ENCODE data around the gene ZNRD2.

ZNRD2 gene

DNA sequence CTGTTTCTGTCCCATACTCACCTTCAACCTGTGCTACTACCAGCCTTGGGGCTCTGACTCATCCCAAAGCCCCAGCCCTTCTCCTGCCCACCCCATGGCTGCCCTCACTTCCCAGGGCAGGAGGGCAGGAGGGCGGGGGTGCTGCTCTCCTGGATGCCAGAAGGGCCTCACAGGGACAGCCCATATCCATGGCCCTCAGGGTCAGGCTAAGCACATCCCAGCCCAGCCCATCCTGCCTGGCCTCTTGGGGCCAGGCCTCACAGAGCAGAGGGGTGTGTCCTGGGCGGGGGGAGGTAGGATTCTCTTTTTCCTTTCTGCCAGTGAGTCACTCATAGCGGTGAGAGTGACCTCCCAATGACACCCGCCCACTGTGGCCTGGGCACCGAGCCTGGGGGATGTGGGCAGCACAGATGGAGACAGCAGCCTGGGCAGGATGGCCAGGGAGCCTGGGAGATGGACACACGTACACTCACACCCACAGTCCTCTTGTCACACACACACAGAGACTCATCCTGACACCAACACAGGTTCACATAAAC lies 14.5 kb upstream of the ZNRD2 start:
- no peak overlapping the region for H3K27ac ChIP-seq (ENCODE audit: low read length)
- no peak overlapping the region for H2AFZ ChIP-seq (ENCODE audit: low read length)
- no peak for TF ChIP-seq EZH2 (optimal IDR thresholded peaks at IDR 0.05; ENCODE audit: low read depth, low read length)
- no peak for TF ChIP-seq EZH2phosphoT487 (IDR thresholded peaks at IDR 0.05; ENCODE audit: low read length)
- TF ChIP-seq, protein P1, sequence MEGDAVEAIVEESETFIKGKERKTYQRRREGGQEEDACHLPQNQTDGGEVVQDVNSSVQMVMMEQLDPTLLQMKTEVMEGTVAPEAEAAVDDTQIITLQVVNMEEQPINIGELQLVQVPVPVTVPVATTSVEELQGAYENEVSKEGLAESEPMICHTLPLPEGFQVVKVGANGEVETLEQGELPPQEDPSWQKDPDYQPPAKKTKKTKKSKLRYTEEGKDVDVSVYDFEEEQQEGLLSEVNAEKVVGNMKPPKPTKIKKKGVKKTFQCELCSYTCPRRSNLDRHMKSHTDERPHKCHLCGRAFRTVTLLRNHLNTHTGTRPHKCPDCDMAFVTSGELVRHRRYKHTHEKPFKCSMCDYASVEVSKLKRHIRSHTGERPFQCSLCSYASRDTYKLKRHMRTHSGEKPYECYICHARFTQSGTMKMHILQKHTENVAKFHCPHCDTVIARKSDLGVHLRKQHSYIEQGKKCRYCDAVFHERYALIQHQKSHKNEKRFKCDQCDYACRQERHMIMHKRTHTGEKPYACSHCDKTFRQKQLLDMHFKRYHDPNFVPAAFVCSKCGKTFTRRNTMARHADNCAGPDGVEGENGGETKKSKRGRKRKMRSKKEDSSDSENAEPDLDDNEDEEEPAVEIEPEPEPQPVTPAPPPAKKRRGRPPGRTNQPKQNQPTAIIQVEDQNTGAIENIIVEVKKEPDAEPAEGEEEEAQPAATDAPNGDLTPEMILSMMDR (IDR thresholded peaks at IDR 0.05; ENCODE audit: low read length), result no peak
- no peaks in the 10 kb centered on the region for H3K9me3 ChIP-seq (replicated peaks; ENCODE audit: insufficient read depth, low read length)
- no peak overlapping the region for H3K4me2 ChIP-seq (ENCODE audit: low read depth, low read length)
- no peaks in the 10 kb centered on the region for H3K79me2 ChIP-seq (ENCODE audit: low read length)
- DNase-seq, result no peak
- H4K20me1 ChIP-seq (ENCODE audit: insufficient read depth, low read length), result no peaks in the 10 kb centered on the region
- H3K4me1 ChIP-seq (ENCODE audit: low read length), result peaks cover 27% of the 10 kb centered on the region
- H3F3A ChIP-seq (ENCODE audit: insufficient read depth, low read length), result peaks cover 30% of the 10 kb centered on the region
- no peaks in the 10 kb centered on the region for H3K36me3 ChIP-seq (replicated peaks; ENCODE audit: insufficient read depth, low read length)
- H3K4me3 ChIP-seq (ENCODE audit: low read length), result no peak overlapping the region
- H3K9ac ChIP-seq (ENCODE audit: low read length), result no peak overlapping the region
- H3K27me3 ChIP-seq (replicated peaks; ENCODE audit: insufficient read depth, low read length), result no peaks in the 10 kb centered on the region
- no peaks in the 10 kb centered on the region for H3K9me2 ChIP-seq (replicated peaks; ENCODE audit: insufficient read depth, low read length)

DNA sequence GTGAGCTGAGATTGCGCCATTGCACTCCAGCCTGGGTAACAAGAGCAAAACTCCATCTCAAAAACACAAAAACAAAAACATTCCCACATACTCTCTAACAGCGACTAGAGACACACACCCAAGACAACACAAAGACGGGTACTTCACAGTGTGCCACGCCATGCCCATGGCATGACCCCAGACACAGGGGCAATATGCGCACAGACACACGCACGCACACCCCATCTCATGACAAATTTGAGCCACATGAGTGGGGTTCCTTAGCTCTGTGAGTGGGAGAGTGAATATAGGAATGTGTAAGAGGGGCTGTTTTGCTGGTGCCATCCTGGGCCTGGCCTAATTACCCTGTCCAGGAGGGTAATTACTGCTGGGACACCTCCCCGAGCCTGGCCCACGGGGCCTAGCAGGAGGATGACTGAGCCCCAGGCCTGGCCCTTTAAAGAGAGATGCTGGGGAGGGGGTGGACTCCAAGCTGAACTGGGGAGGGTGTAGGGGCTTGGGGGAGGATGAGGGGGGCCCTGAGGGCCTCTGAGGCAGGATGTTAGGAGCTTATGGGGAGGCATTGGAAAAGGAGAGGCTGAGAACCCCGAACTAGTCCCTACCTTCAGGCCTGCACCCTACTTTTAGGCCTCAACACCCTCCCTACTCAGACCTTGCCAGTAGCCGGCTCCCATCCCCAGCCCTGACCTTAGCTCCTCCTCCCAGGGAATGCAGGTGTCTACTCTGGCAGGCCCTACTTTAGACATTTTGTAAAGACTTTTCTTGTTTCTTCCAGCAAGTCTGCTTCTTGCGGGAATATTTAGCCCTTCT lies 13.6 kb upstream of the ZNRD2 start:
- Histone ChIP-seq H3K9me2 (replicated peaks; ENCODE audit: insufficient read depth, low read length) (no peaks in the 10 kb centered on the region), H3K36me3 (replicated peaks; ENCODE audit: insufficient read depth, low read length) (no peaks in the 10 kb centered on the region), H3K4me1 (ENCODE audit: low read length) (peaks cover 18% of the 10 kb centered on the region), H3K79me2 (ENCODE audit: low read length) (no peaks in the 10 kb centered on the region), H3K9ac (ENCODE audit: low read length) (no peak overlapping the region), H3K27ac (ENCODE audit: low read length) (no peak overlapping the region), H3F3A (ENCODE audit: insufficient read depth, low read length) (peaks cover 24% of the 10 kb centered on the region), H3K9me3 (replicated peaks; ENCODE audit: insufficient read depth, low read length) (no peaks in the 10 kb centered on the region), H3K4me2 (ENCODE audit: low read depth, low read length) (no peak overlapping the region), H2AFZ (ENCODE audit: low read length) (no peak overlapping the region), H3K27me3 (replicated peaks; ENCODE audit: insufficient read depth, low read length) (no peaks in the 10 kb centered on the region), H4K20me1 (ENCODE audit: insufficient read depth, low read length) (no peaks in the 10 kb centered on the region), H3K4me3 (ENCODE audit: low read length) (no peak overlapping the region)
- TF ChIP-seq EZH2phosphoT487 (IDR thresholded peaks at IDR 0.05; ENCODE audit: low read length) (no peak), EZH2 (optimal IDR thresholded peaks at IDR 0.05; ENCODE audit: low read depth, low read length) (no peak)
- no peak for DNase-seq

DNA sequence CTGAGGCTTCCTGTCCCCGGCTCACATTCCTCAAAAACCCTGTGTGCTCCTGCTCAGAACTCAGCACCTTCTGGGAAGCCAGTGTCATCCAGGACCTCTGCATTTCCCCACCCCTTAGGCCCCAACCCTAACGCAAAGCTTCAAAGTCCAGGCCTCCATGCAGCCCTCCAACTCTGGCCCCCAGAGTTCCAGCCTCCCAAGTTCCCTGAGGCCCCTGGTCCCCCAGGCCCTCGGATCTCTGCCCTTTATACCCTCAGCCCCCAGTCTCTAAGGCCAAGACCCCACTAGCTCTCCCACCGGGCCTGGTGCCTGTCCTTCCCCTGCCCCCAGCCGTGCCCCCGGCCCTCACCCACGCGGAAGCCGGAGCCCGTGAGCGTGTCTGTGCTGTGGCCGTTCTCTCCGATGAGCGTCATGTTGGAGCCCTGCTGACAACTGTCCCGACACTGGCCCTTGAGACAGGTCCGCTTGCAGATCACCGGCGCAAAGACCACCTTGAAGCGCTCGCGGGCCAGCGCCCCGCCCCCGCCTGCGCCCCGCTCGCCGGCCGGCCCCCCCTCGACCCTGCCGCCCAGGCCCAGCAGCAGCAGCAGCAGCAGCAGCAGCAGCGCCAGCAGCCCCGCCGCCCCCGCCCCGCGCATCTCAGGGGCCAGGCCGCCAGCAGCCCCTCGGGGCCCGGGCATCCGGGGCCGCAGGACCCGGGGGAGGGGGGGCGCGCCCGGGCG lies 12.8 kb upstream of the ZNRD2 start:
- no peaks in the 10 kb centered on the region for H3K27me3 ChIP-seq (replicated peaks; ENCODE audit: insufficient read depth, low read length)
- no peaks in the 10 kb centered on the region for H3K9me3 ChIP-seq (replicated peaks; ENCODE audit: insufficient read depth, low read length)
- no peak for DNase-seq
- H2AFZ ChIP-seq (ENCODE audit: low read length), result no peak overlapping the region
- no peaks in the 10 kb centered on the region for H4K20me1 ChIP-seq (ENCODE audit: insufficient read depth, low read length)
- no peaks in the 10 kb centered on the region for H3K36me3 ChIP-seq (replicated peaks; ENCODE audit: insufficient read depth, low read length)
- no peaks in the 10 kb centered on the region for H3K79me2 ChIP-seq (ENCODE audit: low read length)
- H3K9ac ChIP-seq (ENCODE audit: low read length), result no peak overlapping the region; the same call in 1 of the 2 replicates
- H3K9me2 ChIP-seq (replicated peaks; ENCODE audit: insufficient read depth, low read length), result no peaks in the 10 kb centered on the region
- peaks cover 21% of the 10 kb centered on the region; the same call in 1 of the 2 replicates for H3F3A ChIP-seq (ENCODE audit: insufficient read depth, low read length)
- no peak overlapping the region; the same call in 1 of the 2 replicates for H3K4me2 ChIP-seq (ENCODE audit: low read depth, low read length)
- H3K27ac ChIP-seq (ENCODE audit: low read length), result no peak overlapping the region
- TF ChIP-seq, protein P1 (IDR thresholded peaks at IDR 0.05; ENCODE audit: low read length), result no peak
- TF ChIP-seq EZH2phosphoT487 (IDR thresholded peaks at IDR 0.05; ENCODE audit: low read length), result no peak
- TF ChIP-seq EZH2 (optimal IDR thresholded peaks at IDR 0.05; ENCODE audit: low read depth, low read length), result no peak
- peaks cover 11% of the 10 kb centered on the region for H3K4me1 ChIP-seq (ENCODE audit: low read length)
- H3K4me3 ChIP-seq (ENCODE audit: low read length), result no peak overlapping the region
